ENCODE data around the gene RBM4.
"Not testable (repeated sequence)": the region's sequence is repeated elsewhere in the genome, so short reads cannot be mapped to it uniquely, and the experiment has no call there.

RBM4 gene, protein sequence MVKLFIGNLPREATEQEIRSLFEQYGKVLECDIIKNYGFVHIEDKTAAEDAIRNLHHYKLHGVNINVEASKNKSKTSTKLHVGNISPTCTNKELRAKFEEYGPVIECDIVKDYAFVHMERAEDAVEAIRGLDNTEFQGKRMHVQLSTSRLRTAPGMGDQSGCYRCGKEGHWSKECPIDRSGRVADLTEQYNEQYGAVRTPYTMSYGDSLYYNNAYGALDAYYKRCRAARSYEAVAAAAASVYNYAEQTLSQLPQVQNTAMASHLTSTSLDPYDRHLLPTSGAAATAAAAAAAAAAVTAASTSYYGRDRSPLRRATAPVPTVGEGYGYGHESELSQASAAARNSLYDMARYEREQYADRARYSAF

DNA sequence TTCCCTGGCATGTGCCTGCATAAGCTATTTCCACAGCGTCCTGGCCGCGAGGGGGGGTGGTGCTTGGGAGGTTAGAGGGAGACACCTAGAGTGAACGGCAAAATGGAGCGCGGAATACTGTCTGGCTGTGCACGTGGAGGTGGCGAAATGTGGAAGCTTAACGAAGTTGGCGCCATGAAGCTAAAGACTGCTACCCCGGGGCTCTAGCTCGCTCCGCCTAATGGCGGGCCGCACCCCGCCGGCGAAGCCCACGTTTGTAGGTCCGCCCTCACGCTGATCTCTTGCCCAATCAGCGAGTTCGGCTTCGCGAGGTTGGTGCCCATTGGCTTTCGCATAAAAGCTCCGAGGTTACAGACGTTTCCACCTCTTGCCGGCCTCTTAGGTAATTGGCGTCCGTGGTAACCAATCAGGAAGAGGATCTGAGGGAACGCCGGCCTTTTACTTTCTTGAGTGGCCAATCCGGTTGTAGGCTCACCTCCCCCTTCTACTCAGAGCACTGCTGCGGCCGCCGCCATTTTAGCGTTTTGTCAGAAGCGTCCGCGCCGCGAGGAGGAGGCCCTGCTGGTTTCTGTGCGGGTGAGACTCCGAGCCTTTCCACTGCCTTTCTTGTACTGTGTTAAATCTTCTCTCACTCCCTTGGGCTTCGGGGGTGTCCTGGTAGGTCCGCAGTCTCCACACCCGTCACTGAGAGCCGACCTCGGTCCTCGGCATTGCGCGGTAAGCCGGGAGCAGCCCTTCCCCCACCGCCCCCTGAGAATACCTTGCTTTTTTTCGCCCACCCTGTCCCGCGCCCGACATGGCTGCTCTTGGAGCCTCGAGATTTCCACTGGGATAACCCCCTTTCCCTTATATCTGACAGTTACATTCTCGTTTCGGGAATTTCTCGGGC, at the start of gene RBM4:
RBM4 (plus strand) TSS at position 527 of the 889 bp plus-strand sequence. CDS start 1,009 bp downstream, outside the sequence.
- DNase-seq: peak; percentile 99

DNA sequence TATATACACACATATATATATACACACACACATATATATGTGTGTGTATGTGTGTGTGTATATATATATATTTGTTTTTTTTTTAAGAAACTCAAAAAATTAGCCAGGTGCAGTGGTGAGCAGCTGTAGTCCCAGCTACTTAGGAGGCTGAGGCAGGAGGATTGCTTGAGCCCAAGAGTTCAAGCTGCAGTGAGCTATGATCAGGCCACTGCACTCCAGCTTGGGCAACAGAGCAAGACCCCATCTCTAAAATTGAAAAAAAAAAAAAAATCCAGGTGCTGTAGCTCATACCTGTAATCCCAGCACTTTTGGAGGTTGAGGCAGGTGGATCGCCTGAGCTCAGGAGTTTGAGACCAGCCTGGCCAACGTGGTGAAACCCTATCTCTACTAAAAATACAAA, 49.2 kb upstream of the RBM4 start:
- not testable (repeated sequence) for DNase-seq

DNA sequence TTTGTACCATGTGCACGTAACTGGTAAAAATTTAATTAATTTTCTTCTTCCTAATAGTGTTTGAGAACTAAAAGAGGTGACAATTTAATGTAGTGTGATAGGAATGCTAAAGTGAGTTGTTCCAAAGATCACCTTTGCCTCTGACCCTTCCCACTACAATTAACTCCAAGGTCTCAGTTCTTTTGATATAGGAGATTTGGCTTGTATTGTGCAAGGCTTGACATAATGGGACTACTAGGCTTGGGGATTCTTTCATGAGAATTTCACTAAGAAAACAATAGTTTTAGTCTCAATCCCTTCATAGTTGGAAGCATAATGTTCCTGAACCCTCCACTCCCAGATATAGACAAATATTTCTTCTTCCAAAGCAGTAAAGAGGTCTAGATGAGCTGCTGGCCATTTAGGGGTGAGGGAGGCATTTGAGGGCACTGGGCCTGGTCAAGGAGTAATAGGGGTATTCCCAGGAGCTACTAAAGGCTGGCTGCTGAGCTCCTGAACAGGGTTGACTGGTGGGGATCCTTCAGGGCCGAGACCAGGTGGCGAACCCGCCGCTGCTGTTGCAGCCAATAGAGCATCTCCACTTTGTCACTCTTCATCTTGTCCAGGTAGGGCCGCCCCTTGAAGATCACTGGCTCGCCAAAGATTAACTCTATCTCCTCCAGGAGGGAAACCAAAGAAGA, 48.4 kb upstream of the RBM4 start:
- DNase-seq: no peak

DNA sequence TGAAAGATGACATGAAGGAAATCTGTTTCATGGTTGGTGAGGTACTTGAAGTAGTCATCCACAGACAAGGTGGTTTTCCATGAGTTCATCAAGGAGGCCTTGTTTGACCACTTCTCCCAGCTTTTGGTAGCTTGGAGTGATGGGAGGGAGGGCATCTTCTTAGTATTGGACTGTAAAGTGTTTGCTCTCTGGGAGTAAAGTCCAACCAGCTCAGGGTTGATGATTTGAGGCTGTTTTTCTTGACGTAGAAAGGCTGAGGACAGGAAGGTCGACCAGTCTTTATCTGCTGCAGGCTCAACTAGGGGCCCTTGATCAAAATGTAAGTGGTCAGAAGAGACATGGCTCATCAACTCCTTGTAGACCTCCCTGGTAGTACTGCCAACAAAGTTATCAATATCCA, 47.3 kb upstream of the RBM4 start:
- DNase-seq: no peak

DNA sequence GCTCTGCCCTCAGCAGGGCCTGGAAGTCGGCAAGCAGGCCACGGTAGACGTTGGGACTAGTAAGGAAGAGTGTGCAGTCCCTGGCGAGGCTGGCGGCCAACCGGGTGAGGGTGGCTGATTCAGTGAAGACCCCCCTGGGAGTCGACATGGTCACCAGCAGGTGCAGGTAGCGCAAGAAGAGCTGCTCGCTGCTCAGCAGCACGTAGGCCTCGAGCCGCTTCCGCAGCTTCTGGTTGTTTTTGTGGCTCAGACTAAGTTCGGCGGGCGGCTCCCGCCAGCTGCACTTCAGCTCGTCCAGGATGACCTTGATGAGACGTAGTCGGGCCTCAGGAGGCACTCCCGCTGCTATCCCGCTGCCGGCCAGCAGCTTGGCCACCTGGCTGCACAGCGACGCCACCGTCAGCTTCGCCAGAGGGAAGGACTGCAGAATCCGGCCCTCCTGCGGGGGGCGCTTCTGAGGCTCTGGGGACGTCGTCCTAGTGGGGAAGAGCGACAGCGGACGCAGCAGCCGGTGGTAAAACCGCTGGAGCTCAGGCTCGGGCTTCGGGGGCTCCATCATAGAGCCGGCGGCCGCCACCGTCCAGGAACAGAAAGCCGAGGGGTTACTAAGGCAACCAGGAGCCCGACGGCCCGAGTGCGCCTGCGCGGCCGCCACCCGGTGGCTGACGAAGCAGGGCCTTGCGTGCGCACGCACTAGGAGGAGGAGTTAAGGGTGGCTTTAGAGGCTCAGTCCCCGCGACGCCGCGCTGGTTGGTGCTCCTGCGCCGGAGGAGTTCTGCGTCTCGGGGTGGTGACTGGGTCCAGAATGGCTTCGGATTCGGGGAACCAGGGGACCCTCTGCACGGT, 45.8 kb upstream of the RBM4 start, which contains the start of the genes CCDC87 and CCS:
CCDC87 (minus strand) TSS at position 607 of the 846 bp plus-strand sequence; CDS start at position 559, 48 bp downstream.
CCS (plus strand) TSS at position 729 of the 846 bp plus-strand sequence; CDS start at position 806, 77 bp downstream.
- peak; percentile 99 for DNase-seq

DNA sequence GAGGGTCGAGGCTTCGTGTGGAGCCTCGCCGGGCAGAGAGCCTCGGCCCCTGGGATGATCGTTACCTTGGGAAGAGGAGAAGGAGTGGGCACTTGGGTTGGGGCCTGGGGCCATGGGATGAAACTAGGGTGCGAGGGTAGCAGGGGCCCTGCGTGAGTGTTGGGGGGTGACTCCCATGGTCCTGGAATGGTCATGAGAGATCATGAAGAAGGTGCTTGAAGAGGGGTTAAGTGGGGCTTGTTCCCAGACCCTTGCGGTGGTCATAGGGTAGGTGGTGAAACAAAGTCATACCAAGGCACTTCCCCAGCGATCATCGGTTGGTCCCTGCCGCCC, 45.2 kb upstream of the RBM4 start:
- DNase-seq: no peak

DNA sequence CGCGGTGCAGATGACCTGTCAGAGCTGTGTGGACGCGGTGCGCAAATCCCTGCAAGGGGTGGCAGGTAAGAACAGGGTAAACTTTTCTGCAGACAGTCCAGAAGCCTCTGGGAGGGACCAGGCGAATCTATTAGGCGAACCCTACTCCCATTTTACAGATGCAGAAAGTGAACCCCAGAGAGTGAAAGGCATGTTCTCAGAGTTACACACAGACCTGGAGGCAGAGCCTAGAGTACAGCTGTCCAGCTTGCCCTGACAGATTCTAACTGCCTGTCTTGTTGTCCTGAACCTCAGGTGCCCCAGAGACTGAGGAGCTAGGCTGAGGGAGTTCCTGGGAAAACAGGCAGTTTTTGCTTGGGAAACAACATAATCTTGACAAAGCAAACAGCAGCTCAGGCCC, 44.9 kb upstream of the RBM4 start:
- DNase-seq: no peak

DNA sequence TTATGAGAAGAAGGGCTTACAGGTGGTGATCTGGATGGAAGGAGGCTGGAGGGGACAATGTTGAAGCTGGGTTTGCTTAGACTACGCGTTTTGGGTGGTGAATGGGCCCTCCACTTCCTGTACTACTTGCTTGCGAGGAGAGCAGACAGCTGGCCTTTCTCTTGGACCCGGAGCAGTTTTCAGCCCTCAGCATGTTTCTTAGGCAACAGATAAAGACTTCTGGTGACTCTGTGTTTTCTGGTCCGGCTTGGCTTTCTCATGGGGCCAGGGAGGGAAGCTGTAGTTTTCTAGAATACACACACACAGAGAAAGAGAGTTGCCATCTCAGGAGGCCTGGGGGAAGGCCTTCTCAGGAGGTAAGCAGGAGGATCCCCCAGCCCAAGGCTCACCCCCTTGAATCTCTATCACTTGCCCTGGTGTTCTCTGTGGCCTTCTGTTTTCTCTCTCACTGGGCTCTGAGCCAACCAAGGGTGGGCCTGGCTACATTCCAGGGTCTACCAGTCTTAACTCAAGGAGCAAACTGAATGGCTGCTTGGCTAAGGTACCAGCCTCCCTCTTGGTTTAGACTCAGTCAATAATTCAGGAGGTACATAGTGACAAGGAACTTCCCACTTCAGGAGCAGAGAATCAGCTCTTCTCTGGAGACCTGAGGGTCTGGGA, 43.1 kb upstream of the RBM4 start:
- no peak for DNase-seq

DNA sequence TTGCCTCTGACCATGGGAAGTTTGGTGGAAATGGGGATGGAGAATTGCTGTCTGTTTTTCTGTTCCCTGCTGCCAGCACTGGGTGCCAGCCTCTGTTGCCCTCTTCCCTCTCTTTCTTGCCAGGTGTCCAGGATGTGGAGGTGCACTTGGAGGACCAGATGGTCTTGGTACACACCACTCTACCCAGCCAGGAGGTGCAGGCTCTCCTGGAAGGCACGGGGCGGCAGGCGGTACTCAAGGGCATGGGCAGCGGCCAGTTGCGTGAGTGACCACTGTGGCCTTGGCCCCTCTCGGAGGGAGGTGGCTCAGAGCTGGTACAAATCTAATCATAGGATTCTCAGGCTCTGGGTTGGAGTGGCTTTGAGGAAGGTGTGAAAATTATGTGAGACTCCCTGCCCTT, 39.5 kb upstream of the RBM4 start:
- no peak for DNase-seq

DNA sequence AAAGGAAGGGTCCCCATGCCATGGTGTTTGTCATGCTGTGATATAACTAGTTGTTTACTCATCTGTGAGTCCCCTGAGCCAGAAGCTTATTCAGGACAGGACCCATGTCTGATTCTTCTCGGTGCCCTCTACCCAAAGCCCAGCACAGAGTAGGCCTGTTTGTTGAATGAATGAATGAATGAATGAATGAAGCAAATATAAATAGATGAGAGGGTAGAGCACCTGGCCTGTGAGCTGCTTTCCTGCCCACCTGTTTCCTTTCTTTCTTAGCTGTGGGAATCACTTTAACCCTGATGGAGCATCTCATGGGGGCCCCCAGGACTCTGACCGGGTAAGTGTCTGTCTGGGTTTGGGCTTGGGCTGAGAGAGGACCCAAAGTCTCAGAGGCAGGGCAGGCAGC, 38.3 kb upstream of the RBM4 start:
- DNase-seq: no peak

DNA sequence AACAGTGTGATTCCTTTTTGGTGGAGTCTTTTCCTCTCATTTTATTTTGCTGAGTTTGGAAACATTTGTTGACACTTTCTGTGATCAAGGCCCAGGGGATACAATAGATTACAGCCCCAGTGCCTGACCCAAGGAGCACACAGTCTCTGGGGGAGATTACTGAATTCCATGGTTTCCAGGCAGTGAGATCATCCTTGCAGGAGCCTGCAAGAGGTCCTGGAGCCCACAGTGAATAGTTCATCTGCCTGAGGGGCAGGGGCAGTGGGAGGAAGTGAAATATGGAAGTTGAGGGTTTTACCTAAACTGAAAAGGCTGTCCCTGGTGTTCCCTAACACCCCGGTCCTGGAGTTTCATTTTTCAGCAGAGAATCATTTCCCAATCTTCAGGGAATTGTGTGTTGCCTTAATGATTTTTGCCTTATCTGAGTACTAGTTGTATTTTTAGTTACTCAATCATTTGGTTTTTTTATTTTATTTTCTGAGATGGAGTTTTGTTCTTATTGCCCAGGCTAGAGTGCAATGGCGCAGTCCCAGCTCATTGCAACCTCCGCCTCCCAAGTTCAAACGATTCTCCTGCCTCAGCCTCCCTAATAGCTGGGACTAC, 37.8 kb upstream of the RBM4 start:
- no peak for DNase-seq

DNA sequence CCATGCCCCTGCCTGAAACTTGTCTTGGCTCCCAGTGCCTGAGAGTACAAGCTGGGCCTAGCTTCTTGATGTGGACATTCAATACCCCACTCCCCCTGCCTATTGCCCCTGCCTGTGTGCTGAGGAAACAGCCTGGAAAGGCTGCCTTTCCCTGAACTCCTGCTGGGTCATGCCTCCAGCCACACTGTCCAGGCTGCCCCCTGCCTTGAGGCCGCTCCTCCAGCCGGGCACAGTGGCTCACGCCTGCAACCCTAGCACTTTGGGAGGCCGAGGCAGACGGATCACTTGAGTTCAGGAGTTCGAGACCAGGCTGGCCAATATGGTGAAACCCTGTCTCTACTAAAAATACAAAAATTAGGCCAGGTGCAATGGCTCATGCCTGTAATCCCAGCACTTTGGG, 35.4 kb upstream of the RBM4 start:
- DNase-seq: no peak

DNA sequence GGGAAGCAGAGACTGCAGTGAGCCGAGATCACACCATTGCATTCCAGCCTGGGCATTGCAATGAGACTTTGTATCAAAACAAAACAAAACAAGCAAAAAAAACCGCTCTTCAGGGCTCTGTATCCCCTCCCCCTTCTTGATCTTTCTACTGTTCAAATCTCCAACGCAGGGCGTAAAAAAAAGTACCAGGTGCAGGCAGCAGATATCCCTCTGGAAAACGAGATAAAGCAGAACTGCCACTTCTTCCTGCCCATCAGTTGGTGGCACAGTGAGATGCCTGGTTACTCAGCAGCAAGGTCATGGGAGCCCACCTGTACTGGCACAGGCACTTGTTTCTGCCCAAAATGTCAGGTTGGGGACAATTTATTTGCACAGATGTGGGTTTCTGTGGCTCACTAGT, 34.3 kb upstream of the RBM4 start:
- DNase-seq: no peak

DNA sequence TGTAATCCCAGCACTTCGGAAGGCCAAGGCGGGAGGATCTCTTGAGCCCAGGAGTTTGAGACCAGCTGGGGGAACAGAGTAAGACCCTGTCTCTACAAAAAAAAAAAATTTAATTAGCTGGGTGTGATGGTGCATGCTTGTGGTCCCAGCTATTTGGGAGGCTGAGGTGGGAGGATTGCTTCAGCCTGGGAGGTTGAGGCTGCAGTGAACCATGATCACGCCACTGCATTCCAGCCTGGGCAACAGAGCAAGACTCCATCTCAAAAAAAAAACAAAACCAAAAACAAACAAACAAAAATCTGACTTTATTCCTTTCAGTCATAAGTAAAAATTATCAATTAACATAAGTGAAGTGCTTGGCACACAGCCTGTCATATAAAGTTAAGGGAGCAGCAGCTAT, 31.9 kb upstream of the RBM4 start:
- not testable (repeated sequence) for DNase-seq

DNA sequence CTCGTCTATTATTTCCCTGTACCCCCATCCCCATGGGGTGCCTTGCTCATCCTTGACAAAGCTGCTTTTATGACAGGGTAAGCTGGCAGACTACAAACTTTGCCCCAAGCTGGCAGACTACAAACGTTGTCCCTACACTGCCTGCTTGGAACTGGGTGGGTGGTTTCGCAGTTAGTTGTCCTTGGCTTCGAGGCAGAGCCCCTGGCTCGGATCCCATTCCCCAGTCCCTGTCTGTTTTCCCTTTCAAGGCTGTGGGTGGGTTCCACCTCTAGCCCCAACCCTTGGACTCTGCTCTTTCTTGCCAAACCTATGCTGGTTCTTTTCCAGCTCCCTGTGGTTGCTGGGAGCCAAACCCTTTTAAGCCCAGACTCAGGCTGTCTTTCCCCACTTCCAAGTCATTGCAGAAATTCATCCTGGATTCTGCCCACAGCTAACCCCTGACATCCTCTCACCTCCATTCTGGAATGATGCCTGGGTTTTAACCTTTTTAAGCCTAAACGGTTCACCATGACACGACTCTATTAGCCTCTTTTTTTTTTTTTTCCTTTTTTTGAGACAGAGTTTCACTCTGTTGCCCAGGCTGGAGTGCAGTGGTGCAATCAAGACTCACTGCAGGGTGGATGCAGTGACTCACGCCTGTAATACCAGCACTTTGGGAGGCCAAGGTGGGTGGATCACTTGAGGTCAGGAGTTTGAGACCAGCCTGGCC, 31.2 kb upstream of the RBM4 start:
- no peak for DNase-seq

DNA sequence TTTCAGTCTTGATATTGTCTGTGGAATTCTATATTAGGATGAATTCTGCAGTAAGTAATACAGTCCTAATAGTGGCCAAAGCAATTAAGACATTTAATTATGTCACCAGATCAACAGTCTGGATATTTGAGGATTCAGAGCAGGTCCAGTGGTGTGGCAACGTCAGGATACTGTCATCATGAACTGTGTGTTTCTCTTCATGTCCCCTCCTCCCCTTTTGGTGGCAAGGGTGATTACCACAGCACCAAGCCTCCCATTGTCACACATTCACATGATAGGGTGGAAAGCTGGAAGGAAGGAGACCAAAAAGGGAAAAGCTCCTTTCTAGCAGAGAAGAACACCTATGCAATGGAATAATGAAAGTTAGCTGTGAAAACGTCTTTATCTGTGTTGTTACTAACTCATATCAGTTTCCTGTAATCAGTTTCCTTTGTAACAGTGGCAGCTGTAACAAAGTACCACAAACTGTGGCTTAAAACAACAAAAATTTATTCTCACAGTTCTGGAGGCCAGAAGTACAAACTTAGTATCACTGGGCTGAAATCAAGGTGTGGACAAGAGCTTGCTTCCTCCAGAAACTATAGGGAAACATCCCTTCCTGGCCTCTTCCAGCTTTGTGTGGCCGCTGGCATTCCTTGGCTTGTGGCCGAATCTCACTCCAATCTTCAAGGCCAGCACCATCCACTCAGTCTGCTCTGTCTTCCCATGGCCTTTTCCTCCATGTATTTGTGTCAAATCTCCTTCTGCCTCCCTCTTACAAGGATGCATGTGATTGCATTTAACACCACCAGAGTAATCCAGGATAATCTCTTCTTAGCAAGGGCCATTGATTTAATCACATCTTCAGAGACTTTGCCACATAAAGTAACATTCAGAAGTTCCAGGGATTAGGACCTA, 28.5 kb upstream of the RBM4 start:
- no peak for DNase-seq

DNA sequence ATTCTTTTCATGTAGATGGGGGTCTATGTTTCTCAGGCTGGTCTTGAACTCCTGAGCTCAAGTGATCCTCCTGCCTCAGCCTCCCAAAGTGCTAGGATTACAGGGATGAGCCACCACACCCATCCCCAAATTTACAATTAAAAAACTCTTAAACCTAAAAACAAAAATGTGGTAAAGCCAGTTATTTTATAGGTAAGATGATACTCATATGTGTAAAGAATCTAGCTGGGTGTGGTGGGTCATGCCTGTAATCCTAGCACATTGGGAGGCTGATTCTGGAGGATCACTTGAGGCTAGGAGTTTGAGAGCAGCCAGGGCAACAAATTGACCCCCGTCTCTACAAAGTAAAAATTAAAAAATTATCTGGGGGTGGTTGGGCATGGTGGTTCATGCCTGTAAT, 26.0 kb upstream of the RBM4 start:
- DNase-seq: no peak

DNA sequence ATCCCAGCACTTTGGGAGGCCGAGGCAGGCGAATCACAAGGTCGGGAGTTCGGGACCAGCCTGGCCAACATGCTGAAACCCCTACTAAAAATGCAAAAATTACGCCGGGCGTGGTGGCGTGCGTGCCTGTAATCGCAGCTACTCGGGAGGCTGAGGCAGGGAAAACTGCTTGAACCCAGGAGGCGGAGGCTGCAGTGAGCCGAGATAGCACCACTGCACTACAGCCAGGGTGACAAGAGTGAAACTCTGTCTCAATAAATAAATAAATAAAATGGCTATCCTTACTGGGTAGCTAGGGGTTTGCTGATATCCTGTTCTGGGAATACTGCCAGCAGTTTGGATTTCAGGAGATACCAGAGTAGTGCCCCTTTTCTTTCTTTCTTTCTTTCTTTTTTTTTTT, 24.4 kb upstream of the RBM4 start:
- no peak for DNase-seq

DNA sequence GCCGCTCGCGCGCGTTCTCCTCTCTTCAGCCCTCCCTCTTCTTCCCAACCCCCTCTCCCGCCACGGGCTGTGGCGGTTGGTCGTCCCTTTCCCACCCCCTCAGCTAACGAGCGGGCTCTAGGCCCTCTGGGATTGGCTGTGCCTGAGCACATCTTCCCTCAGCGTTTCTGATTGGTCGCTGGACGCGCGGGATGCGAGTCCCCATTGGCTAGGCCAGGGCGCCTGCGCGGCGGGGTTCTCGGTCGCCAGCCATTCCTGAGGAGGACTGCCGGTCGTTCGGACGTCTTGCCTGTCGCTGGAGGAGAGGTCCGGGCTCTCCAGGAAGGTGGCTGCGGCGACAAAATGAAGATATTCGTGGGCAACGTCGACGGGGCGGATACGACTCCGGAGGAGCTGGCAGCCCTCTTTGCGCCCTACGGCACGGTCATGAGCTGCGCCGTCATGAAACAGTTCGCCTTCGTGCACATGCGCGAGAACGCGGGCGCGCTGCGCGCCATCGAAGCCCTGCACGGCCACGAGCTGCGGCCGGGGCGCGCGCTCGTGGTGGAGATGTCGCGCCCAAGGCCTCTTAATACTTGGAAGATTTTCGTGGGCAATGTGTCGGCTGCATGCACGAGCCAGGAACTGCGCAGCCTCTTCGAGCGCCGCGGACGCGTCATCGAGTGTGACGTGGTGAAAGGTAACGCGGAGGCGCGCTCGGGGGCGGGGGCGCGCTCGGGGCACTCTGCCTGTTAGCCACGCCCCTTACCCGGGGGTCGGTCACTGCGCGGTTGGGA, 21.9 kb upstream of the RBM4 start, which contains the start of gene RBM14:
RBM14 (plus strand) TSS at position 252 of the 776 bp plus-strand sequence; CDS start at position 343, 91 bp downstream.
- DNase-seq: peak; percentile 100

Measured in activated CD4-positive, alpha-beta T cell treated with anti-CD3 and anti-CD28 coated beads, Interleukin-2, Interleukin-6, amounts not matched to agents 100 ng/mL and 50 ng/mL, durations not matched to agents 16 hours and 8 hours (primary cell).